Activated CD4-positive, alpha-beta T cell treated with anti-CD3 and anti-CD28 coated beads for 1 hour (primary cell): Measurements from ENCODE around the gene TBXAS1.
"Not testable (repeated sequence)": the region's sequence is repeated elsewhere in the genome, so short reads cannot be mapped to it uniquely, and the experiment has no call there.

ENCODE experiments used
- DNase-seq: peaks from one replicate; pipeline ENCODE4 v3.0.0-alpha.2; 2020

Gene TBXAS1

GRCh38 chr7:139828446-139828845, 618 bp upstream of the TBXAS1 start:
- no peak for DNase-seq

- no peak for DNase-seq
Measured at GRCh38 chr7:139829775-139830117, 682 bp downstream of the TBXAS1 start.

- DNase-seq: no peak
Measured at GRCh38 chr7:139830292-139830691, 1.2 kb downstream of the TBXAS1 start.

- DNase-seq: no peak
Measured at GRCh38 chr7:139830782-139831501, 1.9 kb downstream of the TBXAS1 start.

- DNase-seq: not testable (repeated sequence)
Measured at GRCh38 chr7:139835848-139836247, 6.8 kb downstream of the TBXAS1 start.

GRCh38 chr7:139837291-139837690, 8.2 kb downstream of the TBXAS1 start:
- not testable (repeated sequence) for DNase-seq

- DNase-seq: no peak
Measured at GRCh38 chr7:139838276-139838675, 9.2 kb downstream of the TBXAS1 start.

GRCh38 chr7:139838876-139839275, 9.8 kb downstream of the TBXAS1 start:
- no peak for DNase-seq

GRCh38 chr7:139840776-139841175, 11.7 kb downstream of the TBXAS1 start:
- no peak for DNase-seq

GRCh38 chr7:139842401-139843210, 13.5 kb downstream of the TBXAS1 start:
- DNase-seq: no peak

GRCh38 chr7:139843211-139843537, 14.1 kb downstream of the TBXAS1 start:
- DNase-seq: not testable (repeated sequence)

GRCh38 chr7:139844779-139845442, 15.8 kb downstream of the TBXAS1 start:
- no peak for DNase-seq

GRCh38 chr7:139845443-139845805, 16.4 kb downstream of the TBXAS1 start:
- DNase-seq: no peak

GRCh38 chr7:139846297-139846696, 17.2 kb downstream of the TBXAS1 start:
- no peak for DNase-seq

- no peak for DNase-seq
Measured at GRCh38 chr7:139848274-139848673, 19.2 kb downstream of the TBXAS1 start.

- no peak for DNase-seq
Measured at GRCh38 chr7:139850906-139851305, 21.8 kb downstream of the TBXAS1 start.

- no peak for DNase-seq
Measured at GRCh38 chr7:139851770-139852481, 22.9 kb downstream of the TBXAS1 start.

- DNase-seq: no peak
Measured at GRCh38 chr7:139852482-139852845, 23.4 kb downstream of the TBXAS1 start.

GRCh38 chr7:139853506-139854123, 24.6 kb downstream of the TBXAS1 start:
- no peak for DNase-seq

- DNase-seq: no peak
Measured at GRCh38 chr7:139854124-139854511, 25.1 kb downstream of the TBXAS1 start.

- DNase-seq: no peak
Measured at GRCh38 chr7:139854803-139855497, 25.9 kb downstream of the TBXAS1 start.

- no peak for DNase-seq
Measured at GRCh38 chr7:139855498-139856270, 26.6 kb downstream of the TBXAS1 start.
